Testis (tissue), 2 donors: ENCODE measurements around the gene GJA5.

ENCODE experiments used
- CTCF ChIP-seq, 3 experiments: fragments of 450-650 bp in 2 of 3; fragments of 200-600 bp in 1 of 3; sonication (generic) in 1 of 3; IDR thresholded peaks; one replicate each; pipeline ENCODE4 v1.5.1; 2016 to 2019; ENCODE audit warnings: antibody characterized with exemption in 3 of 3, mild to moderate bottlenecking in 2 of 3, moderate library complexity in 1 of 3
- POLR2A ChIP-seq: fragments of 450-650 bp; IDR thresholded peaks from one replicate; pipeline ENCODE4 v1.6.1; 2017; ENCODE audit warnings: antibody characterized with exemption, mild to moderate bottlenecking, moderate library complexity

DNA sequence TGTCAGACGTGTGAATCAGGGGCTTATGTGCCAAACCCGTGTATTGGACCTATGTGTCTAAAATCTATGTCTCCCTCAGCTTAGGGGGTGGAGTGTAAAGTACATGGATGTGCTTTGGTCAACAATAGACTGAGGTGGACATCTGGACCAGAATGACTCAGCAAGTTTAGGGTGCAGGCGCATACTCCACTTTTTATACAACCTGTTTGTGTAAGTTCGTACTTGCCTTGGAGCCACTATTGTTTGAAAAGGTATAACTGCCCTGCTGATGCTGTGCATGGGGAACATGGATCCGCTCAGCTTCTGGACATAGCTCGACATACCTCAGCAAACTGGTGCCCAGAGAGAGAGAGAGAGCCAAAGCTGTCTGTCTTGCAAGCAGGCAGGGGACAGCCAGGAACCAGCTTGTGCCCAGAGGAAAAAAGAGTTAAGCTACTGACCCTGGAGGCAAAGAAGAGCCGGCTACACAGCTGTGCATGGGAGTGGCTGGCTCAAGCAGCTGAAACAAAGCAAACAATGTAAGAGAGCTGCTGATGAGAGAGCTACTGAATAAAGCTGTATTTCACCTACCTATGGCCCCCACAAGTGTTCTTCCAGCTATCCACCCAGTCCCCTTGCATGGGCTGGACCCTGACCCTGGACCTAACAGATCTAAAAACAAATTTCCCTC, 41.2 kb downstream of the GJA5 start:
- TF ChIP-seq CTCF (IDR thresholded peaks at IDR 0.05) (no peak), POLR2A (no peak)
